Right kidney (tissue), 1 donor: ENCODE measurements around the gene ZCCHC3.
"Not testable (repeated sequence)": the region's sequence is repeated elsewhere in the genome, so short reads cannot be mapped to it uniquely, and the experiment has no call there.

Experiments
- DNase-seq: peaks from one replicate; pipeline ENCODE4 v3.0.0-alpha.2; 2016

ZCCHC3 gene

DNA sequence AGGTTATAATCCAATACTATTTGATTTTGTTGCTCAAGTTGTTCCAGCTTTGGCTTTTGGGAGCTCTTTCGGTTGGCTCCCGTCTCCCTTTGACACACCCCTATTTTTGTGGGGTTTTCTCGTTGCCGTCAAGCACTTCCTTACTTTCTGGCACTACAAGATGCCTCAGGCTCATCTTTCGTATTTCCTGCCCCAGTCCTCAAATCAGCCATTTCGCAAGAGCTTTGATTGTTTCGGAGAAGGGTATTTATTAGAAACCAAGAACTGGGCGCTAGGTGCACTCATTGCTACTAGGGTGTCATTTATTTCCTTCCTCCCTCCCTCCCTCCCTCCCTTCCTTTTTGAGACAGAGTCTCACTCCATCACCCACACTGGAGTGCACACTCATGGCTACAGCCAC lies 14.7 kb downstream of the ZCCHC3 start:
- DNase-seq, result no peak

DNA sequence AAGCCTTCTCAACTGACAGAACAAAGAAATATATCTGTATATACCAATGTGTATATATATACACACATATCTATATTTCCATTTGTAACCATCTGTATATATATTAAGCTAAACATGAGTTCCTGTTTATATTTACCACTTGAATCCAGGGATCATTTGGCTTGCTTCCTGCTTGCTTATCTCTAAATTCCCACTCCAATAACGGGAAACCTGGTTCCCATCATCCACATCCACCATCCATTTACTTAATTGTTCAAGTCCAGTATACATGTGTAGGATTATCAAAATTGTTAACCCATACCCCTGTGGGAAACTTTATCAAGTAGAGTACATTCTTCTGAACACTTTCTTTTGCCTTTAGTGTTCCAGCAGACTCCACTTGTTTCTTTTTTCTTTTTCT lies 15.5 kb downstream of the ZCCHC3 start:
- DNase-seq, result no peak

DNA sequence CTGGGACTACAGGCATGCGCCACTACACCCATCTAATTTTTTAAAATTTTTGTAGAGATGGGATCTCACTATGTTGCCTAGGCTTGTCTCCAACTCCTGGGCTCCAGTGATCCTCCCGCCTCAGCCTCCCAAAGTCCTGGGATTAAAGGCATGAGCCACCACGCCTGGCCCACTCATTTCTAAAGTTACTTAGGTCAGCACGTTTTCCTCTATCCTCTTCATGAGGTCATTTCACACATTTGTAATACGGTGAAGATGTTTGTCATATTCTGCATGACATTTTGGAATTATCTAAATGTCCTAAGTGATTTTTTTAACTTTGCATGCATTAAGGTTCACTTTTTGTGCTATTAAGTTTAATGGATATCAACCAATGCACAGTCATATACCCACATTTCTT lies 16.0 kb downstream of the ZCCHC3 start:
- DNase-seq, result no peak

DNA sequence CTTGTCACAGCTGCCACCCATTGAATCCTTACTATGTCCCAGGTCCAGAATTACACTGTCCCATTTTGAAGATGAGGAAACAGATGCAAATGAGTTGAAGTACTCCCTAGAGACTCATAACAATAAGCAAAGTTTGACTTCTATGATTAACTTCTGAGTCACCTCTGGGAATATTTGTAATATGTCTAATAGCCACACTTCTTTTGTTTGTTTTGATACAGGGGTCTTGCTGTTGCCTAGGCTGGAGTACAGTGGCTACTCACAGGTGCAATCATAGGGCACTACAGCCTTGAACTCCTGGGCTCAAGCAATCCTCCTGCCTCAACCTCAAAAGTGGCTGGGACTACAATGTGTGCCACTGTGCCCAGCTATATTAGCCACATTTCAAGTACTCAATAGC lies 16.6 kb downstream of the ZCCHC3 start:
- DNase-seq, result no peak

DNA sequence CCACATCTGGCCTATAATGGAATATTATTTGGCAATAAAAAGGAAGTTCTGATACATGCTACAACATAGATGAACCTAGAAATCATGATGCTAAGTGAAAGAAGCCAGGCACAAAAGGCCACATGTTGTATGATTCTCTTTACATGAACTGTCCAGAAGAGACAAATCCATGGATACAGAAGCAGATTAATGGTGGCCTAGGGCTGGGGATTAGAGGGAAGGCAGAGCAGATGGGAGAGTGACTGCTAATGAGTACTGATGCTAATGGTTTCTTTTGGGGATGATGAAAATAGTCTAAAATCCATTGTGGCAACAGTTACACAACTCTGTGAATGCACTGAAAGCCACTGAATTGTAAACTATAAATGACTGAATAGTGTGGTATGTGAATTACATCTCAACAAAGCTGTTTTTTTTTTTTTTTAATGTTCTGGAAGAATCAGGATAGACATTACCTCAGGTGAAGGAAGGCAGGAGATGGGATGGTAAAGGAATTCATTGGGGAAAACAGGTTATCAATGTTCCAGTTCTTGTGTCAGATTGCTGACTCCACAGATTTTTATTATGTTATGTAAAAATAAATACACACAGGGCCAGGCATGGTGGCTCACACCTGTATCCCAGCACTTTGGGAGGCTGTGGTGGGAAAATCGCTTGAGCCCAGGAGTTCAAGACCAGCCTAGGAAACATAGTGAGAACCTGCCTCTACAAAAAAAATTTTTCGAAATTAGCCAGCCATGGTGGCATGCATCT lies 19.1 kb downstream of the ZCCHC3 start:
- DNase-seq, result no peak

DNA sequence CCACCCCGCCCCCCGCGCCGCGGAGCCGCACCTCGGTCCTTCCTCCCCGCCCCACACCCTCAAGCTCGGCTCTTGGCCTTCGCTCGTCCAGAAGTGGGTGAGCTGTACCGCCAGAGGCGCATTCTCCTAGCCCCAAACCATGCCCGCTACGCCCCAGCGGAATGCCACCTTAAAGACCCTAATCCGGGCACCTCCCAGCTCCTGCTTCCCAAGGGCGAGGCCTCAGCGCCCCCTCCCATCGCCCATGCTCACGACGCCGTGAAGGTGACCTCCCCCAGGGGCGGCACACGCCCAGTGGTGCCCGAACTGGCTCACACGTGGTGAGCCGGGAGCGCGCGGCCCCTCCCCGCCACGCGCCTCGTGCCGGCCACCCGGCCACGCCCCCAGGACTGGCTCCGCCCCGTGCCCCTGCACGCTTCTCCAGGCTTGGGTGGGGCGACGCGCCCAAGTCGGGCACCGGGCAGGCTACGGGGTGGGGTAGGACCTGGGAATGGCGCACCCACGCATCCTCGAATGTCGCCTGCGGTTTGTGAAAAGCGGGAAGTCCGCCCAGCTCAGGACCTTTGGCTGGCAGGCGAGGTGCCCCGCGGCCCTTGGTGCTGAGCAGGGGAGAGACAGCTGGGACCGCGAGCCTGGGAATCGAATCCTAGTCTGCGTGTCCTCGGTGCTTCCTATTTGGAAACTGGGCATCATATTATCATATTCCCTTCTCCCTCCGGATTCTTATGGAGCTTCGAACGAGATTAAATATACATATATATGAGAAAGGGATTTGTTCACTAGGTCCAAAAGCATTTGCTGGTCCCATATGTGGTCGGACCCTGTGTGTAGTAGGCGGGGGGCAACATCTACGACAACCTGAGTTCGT lies 27.0 kb downstream of the ZCCHC3 start:
- DNase-seq, result peak; percentile 98

DNA sequence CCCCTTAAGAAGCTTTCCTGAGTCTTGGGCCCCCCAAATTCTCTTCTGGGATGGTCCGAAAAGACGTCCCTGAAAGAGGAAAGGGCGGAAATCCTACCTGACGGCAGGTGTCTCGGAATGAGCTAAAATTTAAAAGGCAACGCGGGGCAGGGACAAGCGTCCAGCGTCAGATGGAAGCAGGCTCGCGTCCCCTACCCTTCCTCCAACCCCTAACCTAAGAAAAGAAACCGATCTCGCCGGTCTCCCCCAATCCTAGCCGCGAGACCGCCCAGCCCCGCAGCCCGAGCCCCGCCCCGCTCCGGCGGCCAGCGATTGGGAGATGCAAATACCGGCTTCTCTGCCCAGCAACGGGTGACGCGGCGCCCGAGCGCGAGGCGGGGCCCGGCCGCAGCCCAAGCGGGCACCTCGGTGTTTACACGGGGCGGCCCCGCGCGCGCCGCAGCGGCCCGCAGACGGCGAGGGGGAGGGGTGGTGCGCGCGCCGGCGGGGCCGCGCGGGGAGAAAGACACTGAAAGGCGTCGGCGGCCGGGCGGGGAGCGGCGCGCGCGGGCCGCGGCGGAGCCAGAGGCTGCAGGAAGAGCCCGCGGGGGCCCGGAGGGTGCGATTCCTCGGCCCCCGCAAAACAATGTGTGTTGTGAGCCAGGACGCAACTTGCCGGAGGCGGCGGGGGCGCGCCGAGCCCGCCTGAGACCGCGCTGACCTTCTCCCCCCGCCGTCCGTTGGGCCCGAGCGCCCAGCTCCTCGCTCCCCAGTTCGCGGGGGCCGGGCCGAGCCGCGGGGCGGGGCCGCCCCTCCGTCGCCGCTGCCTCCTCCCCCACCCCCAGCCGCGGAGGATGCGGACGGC lies 27.9 kb downstream of the ZCCHC3 start, which contains the start of gene SOX12:
SOX12 (plus strand) TSS at position 508 of the 844 bp plus-strand sequence. CDS start 373 bp downstream, outside the sequence.
- peak; percentile 94 for DNase-seq

DNA sequence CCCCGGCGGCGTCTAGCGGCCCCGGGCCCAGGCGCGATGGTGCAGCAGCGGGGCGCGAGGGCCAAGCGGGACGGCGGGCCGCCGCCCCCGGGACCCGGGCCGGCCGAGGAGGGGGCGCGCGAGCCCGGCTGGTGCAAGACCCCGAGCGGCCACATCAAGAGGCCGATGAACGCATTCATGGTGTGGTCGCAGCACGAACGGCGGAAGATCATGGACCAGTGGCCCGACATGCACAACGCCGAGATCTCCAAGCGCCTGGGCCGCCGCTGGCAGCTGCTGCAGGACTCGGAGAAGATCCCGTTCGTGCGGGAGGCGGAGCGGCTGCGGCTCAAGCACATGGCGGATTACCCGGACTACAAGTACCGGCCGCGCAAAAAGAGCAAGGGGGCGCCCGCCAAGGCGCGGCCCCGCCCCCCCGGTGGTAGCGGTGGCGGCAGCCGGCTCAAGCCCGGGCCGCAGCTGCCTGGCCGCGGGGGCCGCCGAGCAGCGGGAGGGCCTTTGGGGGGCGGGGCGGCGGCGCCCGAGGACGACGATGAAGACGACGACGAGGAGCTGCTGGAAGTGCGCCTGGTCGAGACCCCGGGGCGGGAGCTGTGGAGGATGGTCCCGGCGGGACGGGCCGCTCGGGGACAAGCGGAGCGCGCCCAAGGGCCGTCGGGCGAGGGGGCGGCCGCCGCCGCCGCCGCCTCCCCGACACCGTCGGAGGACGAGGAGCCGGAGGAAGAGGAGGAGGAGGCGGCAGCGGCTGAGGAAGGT lies 28.7 kb downstream of the ZCCHC3 start:
- peak; percentile 87 for DNase-seq

DNA sequence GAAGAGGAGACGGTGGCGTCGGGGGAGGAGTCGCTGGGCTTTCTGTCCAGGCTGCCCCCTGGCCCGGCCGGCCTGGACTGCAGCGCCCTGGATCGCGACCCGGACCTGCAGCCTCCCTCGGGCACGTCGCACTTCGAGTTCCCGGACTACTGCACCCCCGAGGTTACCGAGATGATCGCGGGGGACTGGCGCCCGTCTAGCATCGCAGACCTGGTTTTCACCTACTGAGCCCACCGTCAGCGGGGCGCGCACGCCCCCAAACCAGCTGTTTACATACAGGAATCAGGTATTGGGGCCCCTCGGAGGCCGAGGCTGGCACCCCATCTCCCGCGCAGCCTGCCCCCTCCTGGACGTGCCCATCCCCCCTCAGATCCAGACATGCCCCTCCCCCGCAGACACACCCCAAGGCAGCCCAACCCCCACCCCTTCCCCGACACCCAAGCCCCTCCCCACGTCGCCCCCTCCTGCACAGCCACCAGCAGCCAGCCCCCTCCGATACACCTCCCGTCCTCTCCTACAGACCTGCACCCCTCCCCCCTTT lies 29.3 kb downstream of the ZCCHC3 start:
- no peak for DNase-seq

DNA sequence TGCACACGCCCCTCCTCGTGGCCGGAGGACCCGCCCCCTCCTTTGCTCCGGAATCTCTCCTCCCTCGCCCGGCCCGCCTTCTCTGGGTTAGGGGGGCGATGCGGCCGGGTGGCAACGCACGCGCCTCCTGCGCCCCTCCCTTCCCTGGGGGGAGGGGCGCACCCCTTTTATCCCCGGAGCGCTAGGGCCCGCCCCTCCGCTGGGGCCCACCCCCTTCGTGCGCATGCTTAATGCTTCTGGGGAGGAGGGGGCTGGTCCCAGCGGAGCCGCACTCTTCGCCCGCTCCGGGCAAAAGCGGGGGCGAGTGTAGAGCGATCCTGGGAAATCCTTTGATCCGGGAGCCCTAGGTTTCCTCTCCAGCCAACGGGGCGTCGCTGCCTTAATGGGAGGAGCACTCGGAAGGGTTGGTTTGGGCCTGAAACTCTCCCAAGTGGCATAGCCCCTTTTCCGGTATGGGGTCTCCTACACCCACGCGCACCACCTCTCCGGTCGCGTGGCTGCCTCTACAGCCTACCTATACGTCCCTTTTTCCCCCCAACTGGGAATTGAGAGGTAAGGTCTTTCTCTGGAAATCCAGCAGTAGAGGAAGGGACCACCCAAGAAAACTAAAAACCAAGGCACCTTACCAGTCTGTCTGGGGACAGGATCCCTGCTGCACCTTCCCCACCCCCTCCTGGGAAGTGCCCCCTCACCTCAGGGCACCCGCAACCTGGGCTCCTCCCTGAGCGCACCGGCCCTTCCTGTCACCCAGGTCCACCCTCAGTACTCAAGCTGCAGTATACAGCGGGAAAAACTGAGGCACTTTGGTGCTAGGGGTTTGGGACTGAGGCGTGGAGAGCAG lies 30.0 kb downstream of the ZCCHC3 start:
- peak; percentile 94 for DNase-seq

DNA sequence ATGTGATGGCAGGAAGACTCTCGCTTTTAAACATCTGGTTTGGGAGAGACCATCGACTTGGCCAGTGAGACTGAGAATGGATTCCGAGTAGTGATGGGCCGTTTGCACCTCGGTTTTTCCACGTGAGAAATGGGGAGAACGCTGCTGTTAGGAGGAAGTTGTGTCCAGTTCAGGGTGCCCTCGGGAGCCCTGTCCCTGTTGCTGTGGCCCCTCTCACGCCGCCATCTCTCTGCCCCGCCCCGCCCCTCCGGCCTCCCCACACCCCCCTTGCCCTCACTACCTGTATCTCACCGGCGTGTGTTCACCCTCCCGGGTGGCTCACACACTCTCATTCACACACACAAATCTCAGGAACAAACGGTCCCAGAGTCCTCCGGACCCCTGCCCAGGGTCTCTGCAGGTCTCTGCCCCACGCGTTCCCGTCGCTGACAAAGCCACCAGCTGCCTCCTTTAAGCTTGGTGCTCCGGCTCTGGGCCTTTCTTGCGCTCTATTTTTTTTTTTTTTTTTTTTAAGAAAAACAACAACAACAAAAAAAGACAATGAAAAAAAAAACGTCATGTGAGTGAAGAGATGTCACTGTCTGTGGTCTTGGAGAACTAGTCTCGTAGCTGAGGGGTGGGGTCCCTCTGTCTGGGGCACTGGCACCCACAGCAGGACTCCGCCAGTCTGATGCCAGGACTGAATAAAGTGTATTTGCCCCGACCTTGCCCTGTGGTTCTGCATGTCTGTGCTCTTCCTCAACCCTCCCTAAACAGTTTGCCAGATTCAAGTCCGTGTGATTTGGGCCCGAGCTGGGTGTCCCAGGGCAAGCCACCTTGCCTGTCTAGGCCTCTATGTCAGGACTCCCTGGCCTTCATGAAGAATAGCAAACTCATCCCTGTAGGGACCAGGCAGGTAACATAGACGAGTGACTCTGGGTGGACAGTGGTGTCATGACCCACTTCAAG lies 30.9 kb downstream of the ZCCHC3 start:
- DNase-seq, result no peak

DNA sequence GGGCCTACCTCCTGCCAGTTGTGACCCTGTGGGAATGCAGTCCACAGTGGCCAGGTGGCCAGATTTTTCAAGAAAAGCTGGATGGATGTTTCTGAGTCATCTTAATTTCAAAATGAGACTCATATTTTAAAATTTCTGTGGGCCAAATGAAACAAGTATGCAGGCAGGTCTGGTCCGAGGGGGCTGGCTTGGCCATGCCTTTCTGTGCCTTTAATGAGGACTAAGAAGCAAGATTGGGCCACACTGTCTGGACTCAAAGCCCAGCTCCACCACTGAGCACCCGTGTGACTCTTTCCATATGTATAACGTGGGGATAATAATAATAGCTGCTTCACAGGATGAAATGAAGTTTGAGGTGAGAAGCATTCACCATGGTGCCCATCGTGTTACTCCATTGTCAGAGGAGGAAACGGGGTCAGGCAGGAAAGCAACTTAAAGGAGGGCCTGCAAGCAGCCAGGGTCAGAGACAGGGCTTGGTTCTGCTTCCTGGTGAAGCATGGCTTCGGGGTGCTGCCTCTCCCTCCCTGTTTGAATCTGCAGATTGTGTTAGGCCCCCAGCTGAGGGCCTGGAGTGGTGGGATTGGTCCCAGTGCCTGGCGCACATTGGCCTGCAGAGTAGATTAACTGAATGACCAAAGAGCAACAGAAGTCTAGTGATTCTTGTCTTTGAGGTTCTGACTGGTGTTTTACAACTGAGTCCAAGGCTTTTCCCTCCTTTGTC lies 31.8 kb downstream of the ZCCHC3 start:
- no peak for DNase-seq

DNA sequence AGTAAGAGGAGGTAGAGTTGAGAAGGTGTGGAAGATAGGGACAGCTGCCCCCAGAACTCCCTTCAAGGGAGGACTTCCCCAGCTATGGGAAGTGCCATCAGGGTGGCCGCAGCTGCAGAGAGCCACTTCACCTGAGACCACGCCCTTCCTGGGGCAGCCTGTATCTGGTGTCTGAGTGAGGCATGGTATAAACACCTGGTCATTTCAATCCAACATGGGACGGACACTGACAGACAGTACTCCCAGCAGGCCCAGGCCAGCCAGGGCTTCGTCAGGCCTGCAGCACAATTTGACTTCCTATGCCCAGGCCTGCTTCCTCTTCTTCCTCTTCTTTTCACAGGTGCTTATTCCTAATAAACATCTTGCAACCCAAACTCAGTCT lies 32.5 kb downstream of the ZCCHC3 start:
- no peak for DNase-seq

DNA sequence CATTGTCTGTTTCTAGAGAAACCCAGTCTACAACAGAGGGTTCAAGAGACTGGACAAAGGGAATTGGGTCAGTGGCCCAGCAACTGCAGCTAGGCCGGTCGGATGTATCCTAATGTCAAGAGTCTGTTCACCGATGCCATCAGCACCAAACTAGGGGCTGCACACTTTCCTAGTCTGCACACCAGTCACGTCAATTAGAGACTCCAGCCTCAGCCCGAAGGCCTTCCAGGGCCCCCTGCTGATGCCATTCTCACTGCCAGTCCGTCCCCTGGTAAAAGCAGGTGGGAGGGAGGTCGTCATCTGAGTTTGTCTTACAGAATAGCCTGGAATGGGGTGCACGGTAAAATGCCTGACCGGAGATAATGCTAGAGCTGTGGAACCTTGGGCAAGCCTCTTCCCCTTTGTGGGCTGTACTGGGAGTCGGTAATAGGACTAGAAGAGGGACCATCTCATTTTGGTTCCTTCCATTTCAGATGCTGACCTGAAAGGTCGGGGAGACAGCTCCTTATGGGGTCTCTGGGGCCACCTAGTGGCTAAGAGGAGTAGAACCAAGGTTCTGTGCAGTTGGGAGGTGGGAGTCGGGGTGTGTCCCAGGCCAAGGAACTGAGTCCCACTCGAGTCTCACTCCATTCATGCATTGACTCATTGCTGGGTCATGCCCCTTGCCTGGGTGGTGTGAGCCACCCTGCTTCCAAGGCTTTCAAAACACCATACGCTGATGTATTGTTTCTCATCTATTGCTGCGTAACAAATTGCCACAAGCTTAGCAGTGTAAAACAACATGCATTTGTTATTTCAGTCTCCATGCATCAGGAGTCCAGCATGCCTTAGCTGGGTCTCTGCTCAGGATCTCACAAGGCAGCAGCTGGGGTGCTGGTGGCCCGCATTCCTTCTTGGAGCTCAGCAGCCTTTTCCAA lies 33.1 kb downstream of the ZCCHC3 start:
- peak; percentile 61 for DNase-seq

DNA sequence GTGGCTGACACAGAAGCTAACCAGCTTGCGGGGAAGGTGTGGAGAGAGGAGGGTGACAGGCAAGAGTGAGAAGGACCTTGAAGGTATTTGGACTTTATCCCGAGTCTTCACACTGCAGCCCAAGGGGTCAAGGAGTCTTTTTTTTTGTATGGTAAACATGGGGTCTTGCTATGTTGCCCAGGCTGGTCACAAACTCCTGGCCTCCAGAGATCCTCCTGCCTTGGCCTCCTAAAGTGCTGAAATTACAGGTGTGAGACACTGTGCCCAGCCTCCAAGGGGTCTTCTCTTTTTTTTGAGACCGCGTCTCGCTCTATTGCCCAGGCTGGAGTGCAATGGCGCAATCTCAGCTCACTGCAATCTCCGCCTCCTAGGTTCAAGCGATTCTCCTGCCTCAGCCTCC lies 37.2 kb downstream of the ZCCHC3 start:
- no peak for DNase-seq

DNA sequence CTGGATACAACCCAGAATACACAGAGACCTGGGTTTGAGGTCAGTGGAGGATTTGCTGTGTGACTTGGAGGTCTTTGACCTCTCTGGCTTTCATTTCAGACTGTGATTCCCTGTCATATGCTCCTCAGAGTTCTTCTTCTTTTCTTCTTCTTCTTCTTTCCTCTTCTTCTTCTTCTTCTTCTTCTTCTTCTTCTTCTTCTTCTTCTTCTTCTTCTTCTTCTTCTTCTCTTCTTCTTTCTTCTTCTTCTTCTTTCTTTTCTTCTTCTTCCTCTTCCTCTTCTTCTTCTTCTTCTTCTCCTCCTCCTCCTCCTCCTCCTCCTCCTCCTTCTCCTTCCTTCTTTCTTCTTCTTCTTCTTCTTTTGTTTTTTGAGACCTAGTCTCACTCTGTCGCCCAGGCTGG lies 38.7 kb downstream of the ZCCHC3 start:
- DNase-seq, result not testable (repeated sequence)

DNA sequence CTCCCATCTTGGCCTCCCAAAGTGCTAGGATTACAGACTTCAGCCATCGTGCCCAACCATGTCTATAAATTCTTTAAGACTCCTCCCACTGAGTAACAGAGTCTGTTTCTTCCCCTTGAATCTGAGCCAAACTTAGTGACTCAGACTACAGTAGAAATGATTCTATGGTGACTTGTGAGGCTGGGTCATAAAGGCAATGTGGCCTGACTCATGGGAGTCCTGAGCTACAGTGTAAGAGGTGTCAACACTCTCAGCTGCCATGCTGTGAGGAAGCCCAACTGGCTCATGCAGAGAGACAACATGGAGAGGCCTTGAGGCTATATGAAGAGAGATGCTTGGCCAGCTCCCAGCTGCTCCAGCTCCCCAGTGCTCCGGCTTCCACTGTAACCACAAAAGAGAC lies 44.3 kb downstream of the ZCCHC3 start:
- no peak for DNase-seq

DNA sequence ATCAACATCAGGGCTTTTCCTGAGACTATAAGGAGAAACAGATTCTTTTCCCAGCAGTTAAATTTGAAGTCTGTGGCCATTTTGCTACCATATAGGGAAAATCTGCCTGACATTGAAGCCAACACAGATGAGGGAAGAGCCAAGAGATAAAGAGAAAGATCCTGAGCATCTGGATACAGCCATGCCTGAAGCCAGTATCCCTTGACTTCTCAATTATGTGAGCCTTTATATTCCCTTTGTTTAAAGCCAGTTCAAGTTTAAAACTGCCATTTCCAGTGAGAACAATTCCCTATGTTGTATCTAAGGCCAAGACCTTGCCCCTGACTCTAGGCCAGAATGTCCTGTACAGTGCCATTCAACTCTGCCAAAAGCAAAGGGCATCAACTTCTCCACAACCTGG lies 45.7 kb downstream of the ZCCHC3 start:
- no peak for DNase-seq
